MM.1S (cell line): ENCODE measurements around the gene PHACTR1.

Experiments
- DNase-seq: peaks from one replicate; pipeline ENCODE4 v3.0.0-alpha.2; 2015
- H2AFZ ChIP-seq: fragments of 300-600 bp; sonication (generic); 2 replicates; pipeline ENCODE4 v1.6.0; 2016; ENCODE audit warnings: antibody characterized with exemption, low read length
- H3F3A ChIP-seq: fragments of 300-600 bp; sonication (generic); 2 replicates; pipeline ENCODE4 v1.6.1; 2016; ENCODE audit warnings: mild to moderate bottlenecking, antibody characterized with exemption, low read length, moderate library complexity, mixed read lengths; ENCODE audit not compliant: insufficient read depth
- H3K27ac ChIP-seq: fragments of 300-600 bp; sonication (generic); 2 replicates; pipeline ENCODE4 v1.5.1; 2016; ENCODE audit warnings: mild to moderate bottlenecking, low read length
- H3K27me3 ChIP-seq: fragments of 300-600 bp; sonication (generic); replicated peaks from 2 replicates; pipeline ENCODE4 v1.6.0; 2016; ENCODE audit warnings: low read length; ENCODE audit not compliant: insufficient read depth
- H3K36me3 ChIP-seq: fragments of 300-600 bp; sonication (generic); replicated peaks from 2 replicates; pipeline ENCODE4 v1.6.1; 2016; ENCODE audit warnings: mild to moderate bottlenecking, low read length, mixed read lengths; ENCODE audit not compliant: insufficient read depth
- H3K4me1 ChIP-seq: fragments of 300-600 bp; sonication (generic); 2 replicates; pipeline ENCODE4 v1.6.1; 2016; ENCODE audit warnings: low read length, mixed read lengths
- H3K4me2 ChIP-seq: fragments of 300-600 bp; sonication (generic); 2 replicates; pipeline ENCODE4 v1.6.0; 2016; ENCODE audit warnings: low read depth, low read length
- H3K4me3 ChIP-seq: fragments of 300-600 bp; sonication (generic); 2 replicates; pipeline ENCODE4 v1.5.1; 2016; ENCODE audit warnings: low read length, mixed read lengths
- H3K79me2 ChIP-seq: fragments of 300-600 bp; sonication (generic); 2 replicates; pipeline ENCODE4 v1.6.1; 2016; ENCODE audit warnings: mixed run types, low read length, mixed read lengths
- H3K9ac ChIP-seq: fragments of 300-600 bp; sonication (generic); 2 replicates; pipeline ENCODE4 v1.6.1; 2016; ENCODE audit warnings: low read length, mixed read lengths
- H3K9me2 ChIP-seq: fragments of 300-600 bp; sonication (generic); replicated peaks from 2 replicates; pipeline ENCODE4 v1.6.1; 2016; ENCODE audit warnings: mild to moderate bottlenecking, low read length, mixed read lengths; ENCODE audit not compliant: insufficient read depth
- H3K9me3 ChIP-seq: fragments of 300-600 bp; sonication (generic); replicated peaks from 2 replicates; pipeline ENCODE4 v1.6.1; 2016; ENCODE audit warnings: mild to moderate bottlenecking, low read length, mixed read lengths; ENCODE audit not compliant: insufficient read depth
- H4K20me1 ChIP-seq: fragments of 300-600 bp; sonication (generic); 2 replicates; pipeline ENCODE4 v1.6.1; 2016; ENCODE audit warnings: mild to moderate bottlenecking, low read length, moderate library complexity, mixed read lengths; ENCODE audit not compliant: insufficient read depth
- EZH2 ChIP-seq: fragments of 300-600 bp; sonication (generic); optimal IDR thresholded peaks from 2 replicates; pipeline ENCODE3; 2017; ENCODE audit warnings: low read depth, mild to moderate bottlenecking, antibody characterized with exemption, low read length, mixed read lengths
- EZH2phosphoT487 ChIP-seq: fragments of 300-600 bp; sonication (generic); IDR thresholded peaks from 2 replicates; pipeline ENCODE4 v1.6.1; 2018; ENCODE audit warnings: antibody characterized with exemption, low read length
- TF ChIP-seq, protein P1 (sequence below): fragments of 300-600 bp; sonication (generic); IDR thresholded peaks from 2 replicates; pipeline ENCODE4 v1.5.1; 2016; ENCODE audit warnings: antibody characterized with exemption, low read length, mixed read lengths

PHACTR1 gene

DNA sequence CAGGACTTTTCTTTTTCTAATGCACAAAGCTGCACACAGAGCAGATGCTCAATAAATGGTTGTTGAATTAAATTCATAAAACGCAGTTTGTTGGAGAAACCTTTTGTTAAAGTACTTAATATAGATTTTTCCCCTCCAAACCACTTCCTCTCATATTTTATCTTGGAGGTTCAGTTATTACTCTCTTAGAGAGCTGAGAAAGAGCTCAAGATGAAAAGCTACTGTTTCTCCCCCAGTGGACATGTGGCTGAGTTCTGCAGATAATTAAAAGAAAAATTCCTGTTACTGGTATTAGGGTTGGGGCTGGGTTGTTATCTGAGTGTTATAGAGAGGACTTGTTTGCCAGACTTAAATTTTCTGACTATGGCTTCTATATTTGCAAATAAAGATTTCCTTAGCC is 317.7 kb downstream of the PHACTR1 start:
- Histone ChIP-seq H2AFZ (no peak overlapping the region), H3K4me2 (no peak overlapping the region)
- no peak for DNase-seq

DNA sequence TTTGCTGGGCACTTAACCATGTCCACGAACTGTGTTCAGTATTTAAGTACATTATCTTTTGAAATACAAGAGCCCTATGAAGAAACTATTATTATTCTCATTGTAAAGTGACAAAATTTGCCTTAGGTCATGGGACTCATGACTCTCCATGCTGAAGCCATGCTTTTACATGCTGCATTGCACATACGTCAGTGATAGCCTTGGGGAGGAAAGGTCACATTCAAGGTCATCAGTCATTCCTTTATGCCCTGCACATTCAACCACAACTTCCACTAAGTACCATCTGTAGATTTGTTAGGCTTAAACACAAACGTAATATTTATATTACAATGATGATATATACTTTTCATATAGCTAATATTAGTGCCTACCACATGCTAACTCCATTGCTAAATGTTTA is 319.0 kb downstream of the PHACTR1 start:
- DNase-seq, result no peak
- H3K9me3 ChIP-seq, result no peaks in the 10 kb centered on the region
- no peaks in the 10 kb centered on the region for H3K27me3 ChIP-seq
- no peaks in the 10 kb centered on the region for H3F3A ChIP-seq
- H3K79me2 ChIP-seq, result no peaks in the 10 kb centered on the region
- H3K9me2 ChIP-seq, result no peaks in the 10 kb centered on the region
- H3K9ac ChIP-seq, result no peak overlapping the region
- no peak overlapping the region for H3K4me2 ChIP-seq
- no peaks in the 10 kb centered on the region for H3K4me1 ChIP-seq
- H3K4me3 ChIP-seq, result no peak overlapping the region
- no peak overlapping the region for H3K27ac ChIP-seq
- TF ChIP-seq EZH2 (no peak), EZH2phosphoT487 (no peak)
- TF ChIP-seq, protein P1, sequence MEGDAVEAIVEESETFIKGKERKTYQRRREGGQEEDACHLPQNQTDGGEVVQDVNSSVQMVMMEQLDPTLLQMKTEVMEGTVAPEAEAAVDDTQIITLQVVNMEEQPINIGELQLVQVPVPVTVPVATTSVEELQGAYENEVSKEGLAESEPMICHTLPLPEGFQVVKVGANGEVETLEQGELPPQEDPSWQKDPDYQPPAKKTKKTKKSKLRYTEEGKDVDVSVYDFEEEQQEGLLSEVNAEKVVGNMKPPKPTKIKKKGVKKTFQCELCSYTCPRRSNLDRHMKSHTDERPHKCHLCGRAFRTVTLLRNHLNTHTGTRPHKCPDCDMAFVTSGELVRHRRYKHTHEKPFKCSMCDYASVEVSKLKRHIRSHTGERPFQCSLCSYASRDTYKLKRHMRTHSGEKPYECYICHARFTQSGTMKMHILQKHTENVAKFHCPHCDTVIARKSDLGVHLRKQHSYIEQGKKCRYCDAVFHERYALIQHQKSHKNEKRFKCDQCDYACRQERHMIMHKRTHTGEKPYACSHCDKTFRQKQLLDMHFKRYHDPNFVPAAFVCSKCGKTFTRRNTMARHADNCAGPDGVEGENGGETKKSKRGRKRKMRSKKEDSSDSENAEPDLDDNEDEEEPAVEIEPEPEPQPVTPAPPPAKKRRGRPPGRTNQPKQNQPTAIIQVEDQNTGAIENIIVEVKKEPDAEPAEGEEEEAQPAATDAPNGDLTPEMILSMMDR, result no peak
- no peak overlapping the region for H2AFZ ChIP-seq
- H4K20me1 ChIP-seq, result no peaks in the 10 kb centered on the region
- H3K36me3 ChIP-seq, result no peaks in the 10 kb centered on the region

More for the DNA sequence above, 317.7 kb downstream of the PHACTR1 start:
- H3K9me2 ChIP-seq, result no peaks in the 10 kb centered on the region
- H3K27me3 ChIP-seq, result no peaks in the 10 kb centered on the region
- no peak overlapping the region for H3K9ac ChIP-seq
- no peak overlapping the region for H3K27ac ChIP-seq
- H4K20me1 ChIP-seq, result no peaks in the 10 kb centered on the region
- H3K9me3 ChIP-seq, result no peaks in the 10 kb centered on the region
- H3K79me2 ChIP-seq, result no peaks in the 10 kb centered on the region
- no peaks in the 10 kb centered on the region for H3F3A ChIP-seq
- H3K36me3 ChIP-seq, result no peaks in the 10 kb centered on the region
- TF ChIP-seq, protein P1, result no peak
- no peak for TF ChIP-seq EZH2phosphoT487
- no peak for TF ChIP-seq EZH2
- H3K4me1 ChIP-seq, result no peaks in the 10 kb centered on the region
- H3K4me3 ChIP-seq, result no peak overlapping the region

DNA sequence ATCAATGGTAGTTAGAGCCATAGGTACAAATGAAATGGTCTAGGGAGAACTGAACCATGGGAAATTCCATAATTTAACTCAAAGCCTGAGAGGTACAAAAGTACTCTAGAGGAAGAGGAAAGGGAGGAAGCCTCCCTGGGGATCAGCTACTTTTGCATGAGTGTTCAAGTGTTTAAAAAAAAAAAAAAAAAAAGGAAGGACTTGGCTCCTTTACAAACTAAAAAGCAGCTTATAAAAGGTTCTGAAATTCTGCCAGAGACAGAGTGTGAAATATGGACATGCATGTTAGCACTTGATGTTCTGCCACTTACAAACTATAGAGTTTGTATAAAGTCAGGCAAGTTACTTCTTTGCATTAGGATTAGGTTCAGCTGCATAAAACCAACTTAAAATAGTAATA is 321.7 kb downstream of the PHACTR1 start:
- no peaks in the 10 kb centered on the region for H3K79me2 ChIP-seq
- H3K4me3 ChIP-seq, result no peak overlapping the region
- TF ChIP-seq, protein P1, result no peak
- TF ChIP-seq EZH2 (no peak), EZH2phosphoT487 (no peak)
- no peak overlapping the region for H3K27ac ChIP-seq
- no peaks in the 10 kb centered on the region for H3K9me3 ChIP-seq
- H4K20me1 ChIP-seq, result no peaks in the 10 kb centered on the region
- H3K36me3 ChIP-seq, result no peaks in the 10 kb centered on the region
- 0 out of 2 replicates have a peak, but pooled peaks cover 2% of the 10 kb centered on the region for H3K4me1 ChIP-seq
- no peak for DNase-seq
- no peaks in the 10 kb centered on the region for H3F3A ChIP-seq
- no peak overlapping the region for H3K9ac ChIP-seq
- H3K9me2 ChIP-seq, result no peaks in the 10 kb centered on the region
- H2AFZ ChIP-seq, result no peak overlapping the region
- H3K4me2 ChIP-seq, result no peak overlapping the region
- H3K27me3 ChIP-seq, result no peaks in the 10 kb centered on the region
